Stimulated activated CD8-positive, alpha-beta memory T cell treated with anti-CD3 and anti-CD28 coated beads, Interleukin-4, amount 100 ng/mL, for 1 hour (primary cell): Measurements from ENCODE around the gene RFPL4AL1.
"Not testable (repeated sequence)": the region's sequence is repeated elsewhere in the genome, so short reads cannot be mapped to it uniquely, and the experiment has no call there.

Source experiments
- DNase-seq, 2 donors: peaks; one replicate each; pipeline ENCODE4 v3.0.0-alpha.2; 2020; ENCODE audit warnings: low read depth in 2 of 2, low spot score in 1 of 2

The RFPL4AL1 gene

GRCh38 chr19:55768818-55769217 is at the start of gene RFPL4AL1:
Gene RFPL4AL1 (plus strand): TSS chr19:55769118. CDS start chr19:55771805, 2,687 bp downstream.
- not testable (repeated sequence) for DNase-seq

GRCh38 chr19:55720214-55720746 is 48.6 kb upstream of the RFPL4AL1 start:
- no peak for DNase-seq

DNA sequence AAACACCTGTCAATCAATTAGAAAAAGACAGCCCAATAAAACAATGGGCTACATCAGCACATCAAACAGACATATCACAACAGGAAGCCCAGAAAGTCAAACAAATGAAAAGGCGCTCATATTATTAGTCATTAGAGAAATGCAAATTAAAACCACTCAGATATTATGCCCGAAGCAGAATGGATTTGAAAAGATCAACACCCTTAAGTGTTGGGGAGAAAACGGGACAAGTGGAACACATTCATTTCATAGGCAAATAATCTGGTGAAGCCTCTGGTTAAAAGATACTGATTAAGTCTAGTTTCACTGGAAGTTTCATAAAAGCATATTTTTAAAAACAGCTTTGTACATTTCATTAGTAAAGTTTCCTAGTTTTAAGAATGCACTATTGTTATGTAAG is 48.1 kb upstream of the RFPL4AL1 start:
- no peak for DNase-seq

DNA sequence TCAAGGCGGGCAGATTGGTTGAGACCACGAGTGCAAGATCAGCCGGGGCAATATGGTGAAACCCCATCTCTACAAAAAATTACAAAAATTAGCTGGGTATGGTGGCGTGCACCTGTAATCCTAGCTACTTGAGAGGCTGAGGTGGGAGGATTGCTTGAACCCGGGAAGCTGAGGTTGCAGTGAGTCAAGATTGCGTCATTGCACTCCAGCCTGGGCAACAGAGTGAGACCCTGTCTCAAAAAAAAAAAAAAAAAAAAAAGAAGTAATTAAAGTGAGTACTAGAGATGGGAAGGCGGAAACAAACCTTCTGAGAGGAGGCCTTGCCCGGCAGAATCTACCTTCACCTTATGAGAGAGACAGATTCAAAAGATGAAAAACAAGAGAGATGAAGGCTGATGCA is 45.4 kb upstream of the RFPL4AL1 start:
- no peak for DNase-seq

DNA sequence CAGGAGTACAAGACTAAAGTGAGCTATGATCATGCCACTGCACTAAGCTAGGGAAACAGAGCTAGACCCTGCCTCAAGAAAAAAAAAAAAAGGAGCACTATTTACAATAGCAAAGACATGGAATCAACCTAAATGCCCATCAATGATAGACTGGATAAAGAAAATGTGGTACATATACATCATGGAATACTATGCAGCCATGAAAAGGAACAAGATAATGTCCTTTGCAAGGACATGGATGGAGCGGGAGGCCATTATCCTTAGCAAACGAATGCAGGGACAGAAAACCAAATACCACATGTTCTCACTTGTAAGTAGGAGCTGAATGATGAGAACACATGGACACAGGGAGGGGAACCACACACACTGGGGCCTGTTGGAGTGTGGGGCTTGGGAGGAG is 38.5 kb upstream of the RFPL4AL1 start:
- not testable (repeated sequence) for DNase-seq

DNA sequence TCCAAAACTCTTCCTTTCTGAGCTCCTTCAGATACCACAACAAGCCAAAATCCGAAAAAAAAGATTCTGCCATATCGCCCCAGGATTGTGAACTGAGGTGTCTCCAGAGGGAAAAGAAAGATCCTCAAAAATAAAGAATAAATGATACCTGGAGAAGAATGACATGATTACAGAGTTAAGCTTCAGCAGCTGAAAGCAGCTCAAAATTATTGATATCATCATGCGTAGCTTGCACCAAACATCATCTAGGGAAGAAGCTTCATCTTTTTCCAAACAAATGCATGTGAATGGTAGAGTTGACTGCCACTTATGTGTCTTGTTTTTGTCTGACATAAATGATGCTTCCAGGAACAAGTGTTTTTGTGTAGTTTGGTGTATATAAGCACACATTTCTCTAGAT is 30.6 kb upstream of the RFPL4AL1 start, which contains the start of gene NLRP9:
NLRP9 (minus strand) TSS at position 101 of the 400 bp plus-strand sequence; CDS start at position 73, 28 bp downstream.
- DNase-seq, result no peak

DNA sequence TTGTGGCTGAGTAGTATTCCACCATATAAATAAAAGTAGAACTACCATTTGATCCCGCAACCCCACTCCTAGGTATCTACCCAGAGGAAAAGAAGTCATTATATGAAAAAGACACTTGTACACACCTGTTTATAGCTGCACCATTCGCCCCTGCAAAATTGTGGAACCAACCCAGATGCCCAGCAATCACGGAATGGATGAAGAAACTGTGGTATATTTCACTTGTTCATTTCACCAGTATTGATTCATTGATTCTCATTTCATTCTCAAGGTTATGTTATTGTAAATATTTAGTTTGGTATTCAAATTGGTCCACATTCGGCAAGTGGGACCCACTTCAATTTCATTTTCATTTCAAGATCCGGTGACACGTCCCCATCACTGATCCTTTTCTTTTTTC is 18.2 kb upstream of the RFPL4AL1 start:
- DNase-seq, result no peak

DNA sequence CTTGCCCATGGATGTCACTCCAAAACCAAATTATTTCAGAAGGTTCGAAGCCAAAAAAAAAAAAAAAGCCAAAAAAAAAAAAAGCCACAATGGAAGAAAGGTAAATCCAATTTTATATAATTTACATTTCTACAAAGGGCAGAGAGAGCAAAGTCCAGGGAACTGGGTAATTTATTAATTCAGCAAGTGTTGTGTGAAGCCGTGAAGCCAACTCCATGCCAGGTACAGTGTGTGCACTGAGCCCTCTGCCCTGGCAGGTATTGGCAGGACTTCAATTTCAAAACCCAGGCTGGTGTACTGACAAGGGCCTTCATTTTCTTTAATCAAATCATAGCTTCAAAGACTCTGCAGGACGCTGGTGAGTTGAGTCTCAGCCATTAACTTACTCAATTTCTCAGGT is 15.5 kb upstream of the RFPL4AL1 start:
- DNase-seq, result no peak

DNA sequence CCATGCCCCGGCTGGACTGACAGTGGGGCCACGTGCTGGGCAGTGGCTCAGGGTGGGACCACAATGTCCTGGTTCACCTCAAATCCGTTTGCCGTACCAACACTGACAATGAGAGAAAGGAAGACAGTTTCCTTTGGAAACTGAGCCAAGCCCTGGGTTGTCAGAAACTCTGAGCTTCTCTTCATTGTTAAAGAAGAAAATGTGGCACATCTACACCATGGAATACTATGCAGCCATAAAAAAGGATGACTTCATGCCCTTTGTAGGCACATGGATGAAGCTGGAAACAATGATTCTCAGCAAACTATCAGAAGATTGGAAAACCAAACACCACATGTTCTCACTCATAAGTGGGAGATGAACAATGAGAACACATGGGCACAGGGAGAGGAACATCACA is 12.1 kb upstream of the RFPL4AL1 start:
- DNase-seq, result not testable (repeated sequence)

- DNase-seq, result not testable (repeated sequence)
Measured at GRCh38 chr19:55758797-55759196, 10.1 kb upstream of the RFPL4AL1 start, which contains the start of gene RFPL4A. Gene RFPL4A (plus strand): TSS chr19:55759097. CDS start chr19:55761801, 2,704 bp downstream.

GRCh38 chr19:55766466-55766865 is 2.5 kb upstream of the RFPL4AL1 start:
- DNase-seq, result no peak

DNA sequence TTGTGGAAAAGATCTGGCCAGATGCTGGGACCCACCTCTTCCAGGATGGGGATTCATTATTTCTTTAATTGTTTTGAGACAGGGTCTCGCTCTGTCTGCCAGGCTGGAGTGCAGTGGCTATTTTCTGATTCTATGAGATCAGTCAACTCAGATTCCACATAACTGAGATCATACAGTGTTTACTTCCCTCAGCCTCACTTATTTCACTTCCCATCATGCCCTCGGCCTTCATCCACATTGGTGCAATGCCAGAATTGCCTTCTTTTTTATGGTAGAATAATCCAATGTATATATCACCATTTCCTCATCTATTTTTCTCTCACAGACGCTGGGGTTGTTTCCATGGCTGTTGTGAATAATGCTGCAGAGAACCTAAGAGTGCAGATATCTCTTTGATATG is 714 bp downstream of the RFPL4AL1 start:
- DNase-seq, result not testable (repeated sequence)

DNA sequence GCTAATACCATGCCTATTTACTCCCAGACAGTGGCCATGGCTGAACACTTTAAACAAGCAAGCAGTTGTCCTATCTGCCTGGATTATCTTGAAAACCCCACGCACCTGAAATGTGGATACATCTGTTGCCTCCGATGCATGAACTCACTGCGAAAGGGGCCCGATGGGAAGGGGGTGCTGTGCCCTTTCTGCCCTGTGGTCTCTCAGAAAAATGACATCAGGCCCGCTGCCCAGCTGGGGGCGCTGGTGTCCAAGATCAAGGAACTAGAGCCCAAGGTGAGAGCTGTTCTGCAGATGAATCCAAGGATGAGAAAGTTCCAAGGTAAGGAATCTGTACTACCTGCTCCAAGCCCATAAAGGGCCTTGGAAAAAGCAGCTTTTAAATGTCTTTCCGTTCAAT is 8.6 kb downstream of the RFPL4AL1 start:
- no peak for DNase-seq

DNA sequence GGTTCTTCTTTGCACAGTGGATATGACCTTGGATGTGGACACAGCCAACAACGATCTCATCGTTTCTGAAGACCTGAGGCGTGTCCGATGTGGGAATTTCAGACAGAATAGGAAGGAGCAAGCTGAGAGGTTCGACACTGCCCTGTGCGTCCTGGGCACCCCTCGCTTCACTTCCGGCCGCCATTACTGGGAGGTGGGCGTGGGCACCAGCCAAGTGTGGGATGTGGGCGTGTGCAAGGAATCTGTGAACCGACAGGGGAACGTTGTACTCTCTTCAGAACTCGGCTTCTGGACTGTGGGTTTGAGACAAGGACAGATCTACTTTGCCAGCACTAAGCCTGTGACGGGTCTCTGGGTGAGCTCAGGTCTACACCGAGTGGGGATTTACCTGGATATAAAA is 9.4 kb downstream of the RFPL4AL1 start:
- no peak for DNase-seq

DNA sequence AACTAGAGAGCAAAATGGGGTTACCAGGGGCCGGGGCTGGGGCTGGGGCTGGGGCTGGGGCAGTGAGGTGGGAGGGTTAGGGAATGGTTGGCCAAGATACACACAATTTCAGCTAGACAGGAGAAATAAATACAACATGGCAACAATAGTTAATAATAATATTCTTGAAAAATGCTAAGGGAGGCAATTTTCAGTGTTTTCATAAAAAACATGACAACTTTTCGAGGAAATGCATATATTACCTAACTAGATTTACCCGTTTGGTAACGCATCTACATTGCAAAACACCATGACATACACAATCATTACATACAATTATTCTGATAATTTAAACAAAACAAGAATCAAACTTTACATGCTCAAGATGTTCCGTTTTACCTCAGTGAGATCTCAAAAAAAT is 12.2 kb downstream of the RFPL4AL1 start:
- DNase-seq, result no peak

DNA sequence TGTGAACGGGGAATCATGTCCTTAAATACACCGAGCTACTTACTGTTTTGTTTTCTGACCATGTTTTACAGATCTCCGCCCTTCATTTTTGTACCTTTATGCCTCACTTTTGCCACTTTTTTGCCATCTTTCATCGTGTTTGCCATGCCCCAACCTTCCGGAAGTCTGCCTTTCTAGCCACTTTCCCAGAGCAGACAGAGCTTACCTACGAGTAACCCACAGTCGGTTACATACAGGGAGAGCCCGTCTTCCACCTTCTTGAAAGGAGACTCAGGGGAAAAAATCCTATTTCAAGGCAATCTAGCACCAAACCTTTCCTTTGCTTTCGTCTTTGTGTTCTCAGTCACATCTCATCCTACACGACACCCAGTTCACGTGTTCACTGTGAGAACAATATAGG is 26.1 kb downstream of the RFPL4AL1 start:
- no peak for DNase-seq

DNA sequence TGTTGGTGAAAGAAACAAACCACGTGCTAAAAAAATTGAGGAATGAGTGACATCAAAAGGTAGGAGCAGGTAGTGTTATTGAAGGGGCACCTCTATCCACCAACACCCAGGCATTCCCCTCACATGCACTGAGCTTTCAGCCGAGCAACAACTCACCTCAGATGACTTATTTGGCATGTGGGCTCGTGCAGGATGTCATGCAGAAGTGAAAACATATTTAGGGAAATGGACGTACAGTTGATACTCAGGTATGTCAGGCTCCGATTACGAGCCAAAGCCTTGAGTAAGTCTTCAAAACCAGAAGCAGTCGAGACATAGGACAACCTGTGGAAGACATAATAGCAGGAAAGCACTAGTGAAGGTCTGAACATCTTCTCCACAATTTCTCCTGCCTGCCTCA is 32.5 kb downstream of the RFPL4AL1 start:
- DNase-seq, result no peak

DNA sequence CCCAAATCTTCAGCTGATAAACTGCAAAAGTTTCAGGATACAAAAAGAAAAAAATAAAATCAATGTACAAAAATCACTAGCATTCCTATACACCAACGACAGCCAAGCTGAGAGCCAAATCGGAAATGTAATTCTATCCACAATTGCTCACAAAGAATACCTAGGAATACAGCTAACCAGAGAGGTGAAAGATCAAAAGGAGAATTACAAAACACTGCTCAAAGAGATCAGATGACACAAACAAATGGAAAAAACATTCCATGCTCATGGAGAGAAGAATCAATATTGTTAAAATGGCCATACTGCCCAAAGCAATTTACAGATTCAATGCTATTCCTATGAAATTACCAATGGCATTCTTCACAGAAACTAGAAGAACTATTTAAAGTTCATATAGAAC is 33.4 kb downstream of the RFPL4AL1 start:
- DNase-seq, result no peak

DNA sequence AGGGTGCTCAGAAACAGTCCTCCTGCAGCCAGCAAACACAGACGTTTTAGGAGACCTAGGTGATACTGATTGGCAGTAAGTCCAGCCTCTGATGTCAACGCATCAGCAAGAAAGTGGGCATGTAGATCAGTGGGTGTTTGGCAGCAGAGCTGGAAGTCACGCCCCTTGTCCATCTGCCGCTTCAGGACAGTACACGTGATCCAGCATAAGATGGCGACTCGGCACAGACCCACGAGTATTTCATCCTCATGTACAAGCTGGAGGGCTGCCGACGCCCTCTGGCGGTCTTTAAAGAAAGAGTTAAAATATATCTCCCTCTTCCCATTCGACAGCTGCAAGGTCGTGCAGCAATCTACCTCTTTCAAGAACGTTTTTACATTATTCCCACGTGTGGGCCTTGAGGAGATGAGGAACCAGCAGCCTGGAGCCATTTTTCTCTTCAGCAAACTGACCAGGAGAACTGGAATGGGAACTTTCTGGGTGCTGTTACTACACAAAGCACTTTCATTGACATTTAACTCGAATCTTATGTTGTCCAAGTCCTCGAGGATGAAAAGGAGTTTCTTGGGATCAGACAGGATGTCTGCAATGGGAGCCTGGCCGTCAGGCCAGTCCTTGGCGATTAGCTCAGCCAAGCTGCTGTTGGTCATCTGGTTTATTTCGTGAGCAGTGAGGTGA is 40.6 kb downstream of the RFPL4AL1 start:
- no peak for DNase-seq

DNA sequence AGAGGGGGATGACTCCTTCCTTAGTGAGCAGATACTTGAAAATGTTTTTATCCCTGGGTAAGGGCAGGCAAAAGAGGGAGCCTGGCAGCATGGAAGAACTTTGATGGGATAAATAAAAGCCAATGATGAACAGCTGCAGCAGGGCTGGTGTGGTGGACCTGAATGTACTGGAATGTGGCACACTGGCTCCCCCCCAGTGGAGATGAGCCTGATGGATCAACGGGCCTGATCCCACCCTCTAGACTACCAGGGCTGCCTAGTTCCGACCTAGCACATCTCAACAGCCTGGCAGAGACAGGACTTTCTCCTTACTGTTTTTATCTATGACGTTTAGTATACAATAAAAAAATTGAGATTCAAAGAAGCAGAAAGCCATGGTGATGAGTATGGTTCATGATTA is 42.4 kb downstream of the RFPL4AL1 start:
- no peak for DNase-seq

GRCh38 chr19:55812449-55812848 is 43.5 kb downstream of the RFPL4AL1 start:
- no peak for DNase-seq

DNA sequence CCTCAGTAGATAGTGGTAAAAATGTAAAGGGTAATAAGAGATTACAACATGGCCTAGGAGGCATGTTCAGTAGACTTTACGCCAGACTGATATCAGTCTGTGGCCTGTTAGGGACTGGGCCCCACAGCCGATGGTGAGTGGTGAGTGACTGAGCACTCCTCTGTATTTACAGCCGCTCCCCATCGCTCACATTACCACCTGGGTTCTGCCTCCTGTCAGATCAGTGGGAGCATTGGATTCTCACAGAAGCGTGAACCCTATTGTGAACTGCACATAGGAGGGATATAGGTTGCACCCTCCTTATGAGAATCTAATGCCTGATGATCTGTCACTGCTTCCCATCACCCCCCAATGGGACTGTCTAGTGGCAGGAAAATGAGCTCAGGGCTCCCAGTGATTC is 45.0 kb downstream of the RFPL4AL1 start:
- no peak for DNase-seq

DNA sequence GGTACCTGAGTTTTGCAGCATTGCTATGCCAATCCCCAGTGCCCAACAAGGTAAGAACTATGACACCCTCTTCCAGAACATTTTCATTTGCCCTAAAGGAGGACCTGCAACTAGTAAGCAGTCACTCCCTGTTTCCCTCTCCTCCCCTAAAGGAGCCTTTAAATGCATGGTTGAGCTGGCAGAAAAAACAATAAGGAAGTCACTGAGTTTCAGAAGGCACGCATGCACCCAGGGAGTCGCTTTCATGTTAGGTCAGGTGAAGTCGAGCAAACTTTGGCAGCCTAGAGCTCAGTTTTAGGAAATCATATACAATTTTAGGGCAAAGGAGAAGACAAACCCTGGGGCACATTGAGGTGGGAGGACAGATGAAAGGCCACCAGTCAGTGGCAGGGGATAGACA is 51.1 kb downstream of the RFPL4AL1 start:
- DNase-seq, result no peak
